Hematopoietic multipotent progenitor cell (in vitro differentiated cells): ENCODE results near the gene PTPN13. TPM values are rescaled to one million over a fixed set of nuclear protein-coding genes. Genes with fewer than 3 reads are reported as not detected.

Source experiments
- DNase-seq, 3 donors: peaks; one replicate each; pipeline ENCODE4 v3.0.0-alpha.2; 2011 to 2015; ENCODE audit warnings: low read depth in 2 of 3, low spot score in 2 of 3
- total RNA-seq: library from RNA; depleted of rRNA; stranded (reverse); fragments of >200 nt; gene quantifications from one replicate; pipeline ENCODE4 v1.2.3, GENCODE V29; 2012

PTPN13 gene
- total RNA-seq, 1 donor: 0.81 TPM

DNA sequence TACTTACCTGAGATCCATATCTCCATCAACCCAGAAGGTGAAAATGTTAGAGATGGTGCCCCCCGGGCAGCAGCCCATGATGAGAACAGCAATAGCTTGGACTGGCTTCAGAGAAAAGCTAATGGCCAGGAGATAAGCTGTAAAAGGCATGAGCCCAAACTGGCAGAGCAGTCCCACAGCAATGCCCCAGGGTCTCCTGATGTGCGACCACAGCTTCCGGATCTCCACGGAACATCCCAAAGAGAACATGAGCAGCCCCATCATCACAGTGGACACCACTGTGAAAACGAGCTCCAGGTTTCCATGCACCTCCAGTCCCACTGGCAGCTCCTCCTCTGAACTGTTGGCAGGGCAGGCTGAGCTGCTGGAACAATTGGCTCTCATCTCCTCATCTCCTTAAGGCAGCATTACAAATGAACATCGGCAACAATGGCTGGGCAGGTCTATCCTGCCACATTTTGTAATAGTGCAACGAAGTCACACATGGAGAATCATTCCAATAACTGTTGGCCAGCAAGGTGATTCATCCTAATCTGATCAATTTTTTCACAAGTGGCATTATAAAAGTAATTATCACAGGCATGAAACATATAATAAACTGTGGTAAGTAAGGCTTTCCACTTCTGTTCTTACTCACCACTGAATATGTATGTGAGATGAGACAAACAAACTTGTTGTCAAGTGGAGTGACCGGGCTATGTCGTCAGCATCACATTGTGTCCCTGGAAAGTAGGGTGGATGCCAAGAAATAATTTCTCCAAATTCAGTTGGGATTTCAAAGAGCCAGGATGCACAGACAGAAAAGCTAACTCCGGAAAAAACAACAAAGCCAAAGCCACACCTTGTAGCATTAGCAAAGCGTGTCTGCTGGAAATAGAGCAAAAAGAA is 254.9 kb downstream of the PTPN13 start, which contains the start of gene SLC10A6:
SLC10A6 (minus strand) TSS at position 653 of the 888 bp plus-strand sequence; CDS start at position 384, 269 bp downstream.
- no peak for DNase-seq

DNA sequence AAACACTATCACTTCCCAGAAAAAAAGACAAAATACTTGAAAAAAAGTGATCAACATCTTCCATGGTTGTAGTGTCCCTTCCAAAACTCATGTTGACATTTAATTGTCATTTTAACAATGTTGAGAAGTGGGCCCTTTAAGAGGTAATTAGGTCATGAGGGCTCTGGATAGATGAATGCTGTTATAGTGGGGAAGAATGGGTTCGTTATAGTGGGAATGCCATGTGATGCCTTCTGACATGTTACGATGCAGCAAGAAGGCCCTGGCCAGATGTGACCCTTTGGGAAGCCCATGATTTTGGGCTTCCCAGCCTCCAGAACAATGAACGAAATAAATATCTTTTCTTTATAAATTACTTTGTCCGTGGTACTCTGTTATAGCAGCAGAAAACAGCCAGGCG is 259.1 kb downstream of the PTPN13 start:
- DNase-seq: no peak

DNA sequence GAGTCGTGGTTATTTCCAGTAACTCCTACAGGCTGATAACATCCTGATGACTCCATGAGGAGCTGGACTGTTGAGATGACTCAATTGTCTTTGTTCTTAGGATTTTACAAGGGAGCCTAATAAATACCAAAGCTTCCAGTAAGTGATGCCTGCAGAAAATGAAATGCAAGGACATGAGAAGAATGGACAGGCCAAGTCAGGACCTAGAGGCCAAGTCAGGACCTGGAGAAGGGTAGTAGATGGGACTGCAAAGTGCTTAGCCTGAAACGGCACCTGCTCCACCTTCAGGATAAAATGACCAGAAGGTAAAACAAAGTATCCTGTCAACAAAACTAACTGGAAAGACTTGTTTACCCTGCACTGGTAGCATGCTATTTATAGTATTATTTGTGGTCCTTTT is 261.5 kb downstream of the PTPN13 start:
- DNase-seq: no peak

DNA sequence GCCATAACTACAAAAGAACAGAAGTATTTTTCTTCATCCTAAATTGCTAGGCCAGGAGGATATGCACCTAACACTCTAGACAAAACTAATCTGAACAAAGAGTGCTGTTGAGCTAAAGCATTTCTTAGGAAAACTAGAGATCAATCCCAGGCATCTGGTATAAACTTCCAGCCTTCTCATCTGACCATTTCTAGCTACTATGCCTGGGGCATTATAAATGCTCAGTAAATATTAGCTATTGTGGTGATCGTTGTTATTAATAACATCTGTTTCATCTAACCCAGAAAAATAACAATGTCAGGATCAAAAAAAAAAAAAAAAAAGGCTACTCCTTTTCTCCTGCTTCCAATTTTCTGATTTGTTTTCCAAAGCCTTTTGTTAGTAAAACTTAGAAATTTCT is 262.8 kb downstream of the PTPN13 start:
- no peak for DNase-seq

DNA sequence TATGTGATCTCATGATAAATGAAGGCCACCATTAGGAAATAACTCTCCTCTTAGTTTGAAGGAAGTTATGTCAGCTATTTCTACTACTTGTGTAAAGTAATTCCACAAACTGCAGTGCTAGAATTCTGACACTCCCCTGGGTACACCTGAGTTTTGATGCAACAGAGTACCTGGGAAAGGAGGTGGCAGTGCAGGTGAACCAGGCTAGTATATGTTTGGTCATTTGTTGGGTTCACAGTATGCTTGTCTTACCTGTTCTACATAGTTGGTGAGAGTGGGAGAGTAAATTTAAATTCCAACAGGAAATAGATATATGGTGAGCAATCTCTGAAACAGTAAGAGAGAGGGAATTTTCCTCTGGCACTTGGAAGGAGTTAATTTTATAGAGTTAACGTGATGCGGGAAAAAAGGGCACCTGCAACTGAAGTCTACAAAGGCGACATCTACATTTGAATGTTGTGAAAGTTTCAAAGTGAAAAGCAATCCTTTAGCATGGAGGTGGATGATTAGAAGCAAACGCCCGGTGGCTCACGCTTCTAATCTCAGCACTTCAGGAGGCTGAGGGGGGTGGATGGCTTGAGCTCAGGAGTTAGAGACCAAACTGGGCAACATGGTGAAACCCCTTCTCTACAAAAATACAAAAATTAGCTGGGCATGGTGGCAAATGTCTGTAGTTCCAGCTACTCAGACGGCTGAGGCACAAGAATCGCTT is 263.4 kb downstream of the PTPN13 start:
- no peak for DNase-seq

Other genes with a start within 250 kb of the PTPN13 start
- gene MAPK10, start 234.3 kb upstream of the PTPN13 start, total RNA-seq: 0.54 TPM